GM12892 (cell line): Measurements from ENCODE around the gene UBASH3A.

Experiments
- DNase-seq: peaks from one replicate; pipeline ENCODE4 v3.0.0; 2011; ENCODE audit not compliant: insufficient read length
- FAIRE-seq: peaks from 2 replicates; lab custom pipeline; 2011; peaks lifted over from hg19 to GRCh38; lab: Jason Lieb, UNC
- POLR2A ChIP-seq: IDR thresholded peaks from 2 replicates; pipeline ENCODE4 v1.6.1; 2011; ENCODE audit warnings: low read depth, low read length, control low read depth
- POLR2AphosphoS5 ChIP-seq: IDR thresholded peaks from 2 replicates; pipeline ENCODE4 v1.6.1; 2011; ENCODE audit warnings: low read depth, low read length, control low read depth
- TAF1 ChIP-seq: IDR thresholded peaks from 2 replicates; pipeline ENCODE4 v1.6.1; 2011; ENCODE audit warnings: low read depth, mild to moderate bottlenecking, control low read depth, low read length, borderline replicate concordance

Gene UBASH3A

GRCh38 chr21:42484966-42485365 lies 81.3 kb downstream of the UBASH3A start:
- FAIRE-seq (no peak), DNase-seq (no peak)
- TF ChIP-seq TAF1 (no peak), POLR2AphosphoS5 (no peak), POLR2A (no peak)

- FAIRE-seq (no peak), DNase-seq (no peak)
- TF ChIP-seq TAF1 (no peak), POLR2A (no peak), POLR2AphosphoS5 (no peak)
Observed at GRCh38 chr21:42486072-42486471, 82.4 kb downstream of the UBASH3A start.

GRCh38 chr21:42486531-42486930 lies 82.8 kb downstream of the UBASH3A start:
- no peak for TF ChIP-seq POLR2AphosphoS5
- TF ChIP-seq POLR2A: no peak
- TF ChIP-seq TAF1: no peak
- DNase-seq (no peak), FAIRE-seq (peak; percentile 63)

GRCh38 chr21:42489006-42489563 lies 85.4 kb downstream of the UBASH3A start:
- TF ChIP-seq TAF1 (no peak), POLR2AphosphoS5 (no peak), POLR2A (no peak)
- FAIRE-seq (no peak), DNase-seq (no peak)

- no peak for DNase-seq
- FAIRE-seq: no peak
- no peak for TF ChIP-seq POLR2A
- TF ChIP-seq POLR2AphosphoS5: no peak
- TF ChIP-seq TAF1: no peak
Observed at GRCh38 chr21:42489991-42490390, 86.3 kb downstream of the UBASH3A start.

GRCh38 chr21:42490720-42491119 lies 87.0 kb downstream of the UBASH3A start:
- TF ChIP-seq TAF1: no peak
- no peak for TF ChIP-seq POLR2A
- TF ChIP-seq POLR2AphosphoS5: no peak
- DNase-seq (no peak), FAIRE-seq (peak; percentile 17)

GRCh38 chr21:42491328-42491727 lies 87.6 kb downstream of the UBASH3A start:
- no peak for DNase-seq
- no peak for FAIRE-seq
- TF ChIP-seq POLR2A (no peak), TAF1 (no peak)

GRCh38 chr21:42492201-42492600 lies 88.5 kb downstream of the UBASH3A start:
- DNase-seq (no peak), FAIRE-seq (no peak)
- TF ChIP-seq TAF1: no peak
- TF ChIP-seq POLR2A: no peak
- TF ChIP-seq POLR2AphosphoS5: no peak

GRCh38 chr21:42493109-42494060 lies 89.7 kb downstream of the UBASH3A start:
- DNase-seq (no peak), FAIRE-seq (no peak)
- TF ChIP-seq POLR2AphosphoS5 (no peak), POLR2A (no peak), TAF1 (no peak)

GRCh38 chr21:42495027-42495426 lies 91.3 kb downstream of the UBASH3A start:
- TF ChIP-seq POLR2A (no peak), POLR2AphosphoS5 (no peak), TAF1 (no peak)
- DNase-seq (no peak), FAIRE-seq (no peak)

GRCh38 chr21:42495765-42496119 lies 92.0 kb downstream of the UBASH3A start:
- DNase-seq (no peak), FAIRE-seq (no peak)
- no peak for TF ChIP-seq TAF1
- no peak for TF ChIP-seq POLR2A
- no peak for TF ChIP-seq POLR2AphosphoS5

- DNase-seq (peak; percentile 95), FAIRE-seq (peak; percentile 100)
- TF ChIP-seq POLR2A: no peak
- TF ChIP-seq POLR2AphosphoS5: no peak
- TF ChIP-seq TAF1: no peak
Observed at GRCh38 chr21:42496120-42496838, 92.6 kb downstream of the UBASH3A start, which contains the start of gene RSPH1. Gene RSPH1, minus strand, starts transcription at chr21:42496224. Its CDS starts 38 bp downstream, at chr21:42496186.
